Muscle layer of colon (tissue), 2 donors: ENCODE measurements around the gene SSBP4.
A peak's percentile ranks its signal among the peaks of the same experiment; 100 is the strongest.

Experiments used
- H3K27ac ChIP-seq: one replicate; pipeline ENCODE4 v1.7.0; 2013; ENCODE audit warnings: low read depth, mild to moderate bottlenecking, low read length, moderate library complexity
- H3K27me3 ChIP-seq, 2 donors: one replicate each; pipeline ENCODE4 v1.7.0; 2013; ENCODE audit warnings: low read length in 2 of 2, mild to moderate bottlenecking in 2 of 2; ENCODE audit not compliant: insufficient read depth in 2 of 2, control insufficient read depth in 1 of 2
- H3K36me3 ChIP-seq: one replicate; pipeline ENCODE4 v1.7.0; 2013; ENCODE audit warnings: mild to moderate bottlenecking, low read length; ENCODE audit not compliant: insufficient read depth
- H3K4me1 ChIP-seq: one replicate; pipeline ENCODE4 v1.7.0; 2013; ENCODE audit warnings: mild to moderate bottlenecking, low read length; ENCODE audit not compliant: insufficient read depth
- H3K4me3 ChIP-seq, 2 donors: one replicate each; pipeline ENCODE4 v1.7.0; 2013; ENCODE audit warnings: low read length in 2 of 2, low read depth in 1 of 2, mild to moderate bottlenecking in 1 of 2, moderate library complexity in 1 of 2
- H3K9ac ChIP-seq: one replicate; pipeline ENCODE4 v1.7.0; 2013; ENCODE audit warnings: low read length
- H3K9me3 ChIP-seq: one replicate; pipeline ENCODE4 v1.7.0; 2013; ENCODE audit warnings: mild to moderate bottlenecking, low read length
- donor health status: abdominal sarcoma.
- donor health status: Adenocarcinoma of cecum.

The SSBP4 gene

GRCh38 chr19:18480006-18480691 lies 61.0 kb downstream of the SSBP4 start:
- Histone ChIP-seq H3K9ac (no peak overlapping the region), H3K4me1 (peaks cover 36% of the 10 kb centered on the region), H3K27ac (peak overlapping the region; percentile 48), H3K9me3 (no peaks in the 10 kb centered on the region), H3K27me3 (no peaks in the 10 kb centered on the region), H3K36me3 (no peaks in the 10 kb centered on the region), H3K4me3 (no peak overlapping the region)

DNA sequence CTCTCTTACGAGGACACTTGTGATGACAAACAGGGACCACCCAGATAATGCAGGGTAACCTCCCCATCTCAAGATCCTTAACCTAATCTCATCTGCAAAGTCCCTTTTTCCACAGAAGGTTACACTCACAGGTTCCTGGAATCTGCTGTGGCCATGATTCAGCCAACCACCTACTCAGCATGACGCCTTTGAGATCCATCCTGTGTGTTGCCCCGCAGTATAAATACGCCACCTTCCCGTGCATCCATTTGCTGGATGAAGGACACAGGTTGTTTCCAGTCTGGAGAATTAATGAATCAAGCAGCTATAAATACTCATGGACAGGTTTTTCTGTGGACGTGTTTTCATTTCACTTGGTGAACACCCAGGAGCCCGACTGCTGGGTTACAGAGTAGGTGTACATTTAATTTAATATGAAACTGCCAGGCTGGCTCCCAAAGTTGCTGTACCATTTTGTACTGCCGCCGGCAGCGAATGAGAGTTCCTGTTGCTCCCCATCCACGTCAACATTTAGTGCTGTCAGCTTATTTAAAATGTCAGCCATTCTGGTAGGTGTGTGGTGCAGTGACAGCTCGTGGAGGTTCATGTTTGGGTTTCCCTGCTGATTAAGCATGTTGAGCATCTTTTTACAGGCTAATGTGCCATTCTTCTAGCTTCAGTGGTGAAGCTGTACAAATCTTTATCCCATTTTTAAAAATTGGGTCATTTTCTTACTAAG lies 62.5 kb downstream of the SSBP4 start:
- Histone ChIP-seq H3K4me3 (no peak overlapping the region), H3K9ac (no peak overlapping the region), H3K4me1 (peaks cover 45% of the 10 kb centered on the region), H3K36me3 (no peaks in the 10 kb centered on the region), H3K9me3 (no peaks in the 10 kb centered on the region), H3K27me3 (no peaks in the 10 kb centered on the region), H3K27ac (no peak overlapping the region)

DNA sequence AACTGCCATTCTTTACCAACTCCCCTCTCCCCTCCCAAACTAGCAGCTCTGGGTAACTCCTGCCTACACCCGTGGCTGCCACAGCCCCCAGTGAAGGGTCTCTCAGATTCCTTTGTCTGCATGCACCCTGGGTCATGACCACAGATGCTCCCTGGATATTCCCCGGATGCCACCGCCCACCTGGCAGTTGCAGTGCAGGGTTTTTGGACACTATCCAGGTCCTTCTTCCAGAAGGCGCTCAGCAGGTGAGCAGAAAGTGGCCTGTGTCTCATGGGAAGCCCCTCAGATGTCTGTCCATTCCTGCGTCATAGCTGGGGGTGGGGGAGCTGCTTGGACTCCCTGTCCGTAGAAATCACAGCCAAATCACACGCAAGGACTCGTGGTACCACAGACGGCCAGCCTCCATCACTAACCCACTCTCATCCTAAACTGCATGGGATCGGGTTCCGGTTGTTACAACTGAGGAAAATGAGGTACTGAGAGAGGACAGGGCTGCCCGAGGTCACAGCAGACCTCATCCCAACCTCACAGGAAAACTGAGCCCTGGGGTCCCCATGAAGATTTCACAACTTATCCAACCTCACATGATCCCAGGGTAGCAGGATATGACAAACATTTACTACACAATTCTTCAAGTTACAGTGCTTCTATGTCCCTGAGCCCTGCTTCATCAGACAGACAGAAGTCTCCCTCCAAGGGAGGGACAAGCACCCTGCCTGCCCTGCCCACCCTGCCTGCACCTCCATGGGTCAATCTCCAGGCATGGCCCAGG lies 64.1 kb downstream of the SSBP4 start:
- Histone ChIP-seq H3K36me3 (no peaks in the 10 kb centered on the region), H3K27me3 (no peaks in the 10 kb centered on the region), H3K9me3 (no peaks in the 10 kb centered on the region), H3K9ac (no peak overlapping the region), H3K4me1 (peaks cover 49% of the 10 kb centered on the region), H3K4me3 (no peak overlapping the region), H3K27ac (no peak overlapping the region)
